Hematopoietic multipotent progenitor cell (in vitro differentiated cells): ENCODE measurements around the gene LDAH. TPM values are rescaled to one million over a fixed set of nuclear protein-coding genes. Genes with fewer than 3 reads are reported as not detected.

ENCODE experiments used
- DNase-seq, 3 donors: peaks; one replicate each; pipeline ENCODE4 v3.0.0-alpha.2; 2011 to 2015; ENCODE audit warnings: low read depth in 2 of 3, low spot score in 2 of 3
- total RNA-seq: library from RNA; depleted of rRNA; stranded (reverse); fragments of >200 nt; gene quantifications from one replicate; pipeline ENCODE4 v1.2.3, GENCODE V29; 2012

LDAH gene
- total RNA-seq, 1 donor: 13.7 TPM

DNA sequence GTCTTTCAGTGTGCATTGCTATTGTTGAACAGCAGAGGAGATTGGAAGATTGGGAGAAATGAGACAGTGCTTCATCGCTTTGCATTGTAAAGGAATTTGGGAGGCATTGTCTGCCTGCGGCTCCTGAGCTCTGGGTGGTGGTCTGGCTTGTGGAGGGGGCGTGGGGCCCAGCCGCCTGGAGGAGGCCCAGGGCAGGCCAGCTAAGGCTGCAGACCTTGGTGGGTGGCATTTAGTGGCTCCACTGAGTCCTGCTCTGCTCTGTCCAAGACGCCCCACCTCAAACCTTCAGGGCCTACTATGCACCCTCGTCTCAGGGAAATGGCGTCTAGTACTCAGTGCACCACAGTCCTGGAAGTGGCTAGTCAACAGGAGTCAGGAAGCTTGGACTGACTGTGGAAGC, 166.3 kb downstream of the LDAH start:
- DNase-seq: no peak

GRCh38 chr2:20654535-20654813, 168.4 kb downstream of the LDAH start:
- no peak for DNase-seq

GRCh38 chr2:20653695-20654534, 169.0 kb downstream of the LDAH start:
- DNase-seq: no peak

- DNase-seq: no peak
These were observed 170.0 kb downstream of the LDAH start for GRCh38 chr2:20652673-20653575.

- no peak for DNase-seq
These were observed 170.8 kb downstream of the LDAH start for GRCh38 chr2:20652141-20652540.

- no peak for DNase-seq
These were observed 171.2 kb downstream of the LDAH start for GRCh38 chr2:20651731-20652099.

GRCh38 chr2:20650877-20651730, 171.8 kb downstream of the LDAH start, which contains the start of gene HS1BP3:
HS1BP3 (minus strand) TSS chr2:20651098; CDS start chr2:20651063, 35 bp downstream.
- peak; percentile 83 to 88 (median 86) for DNase-seq

- DNase-seq: peak in 2 of 3 donors; percentile 35 to 41
These were observed 172.5 kb downstream of the LDAH start for GRCh38 chr2:20650393-20650876.

- DNase-seq: no peak
These were observed 172.9 kb downstream of the LDAH start for GRCh38 chr2:20649976-20650375.

DNA sequence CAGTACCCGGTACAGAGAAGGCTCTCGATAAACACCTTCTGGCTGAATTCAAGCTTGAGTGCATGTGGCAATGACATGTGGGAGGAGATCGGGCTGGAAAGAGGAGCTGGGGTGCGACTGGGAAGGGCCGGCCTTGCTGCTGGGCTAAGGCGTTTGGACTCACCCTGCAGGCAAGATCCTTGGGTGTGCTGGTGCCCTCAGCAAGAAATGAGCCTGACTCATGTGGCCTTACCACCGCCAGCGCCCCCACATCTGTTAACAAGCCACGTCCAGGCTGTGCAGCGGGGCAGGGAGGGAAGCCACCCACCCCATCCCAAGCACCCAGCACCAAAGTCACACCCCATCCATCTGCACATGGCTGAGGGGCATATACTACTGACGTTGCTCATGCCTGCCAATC, 173.3 kb downstream of the LDAH start:
- no peak for DNase-seq

- DNase-seq: no peak
These were observed 174.1 kb downstream of the LDAH start for GRCh38 chr2:20648831-20649230.

- DNase-seq: no peak
These were observed 174.7 kb downstream of the LDAH start for GRCh38 chr2:20648206-20648605.

- no peak for DNase-seq
These were observed 175.2 kb downstream of the LDAH start for GRCh38 chr2:20647738-20648137.

DNA sequence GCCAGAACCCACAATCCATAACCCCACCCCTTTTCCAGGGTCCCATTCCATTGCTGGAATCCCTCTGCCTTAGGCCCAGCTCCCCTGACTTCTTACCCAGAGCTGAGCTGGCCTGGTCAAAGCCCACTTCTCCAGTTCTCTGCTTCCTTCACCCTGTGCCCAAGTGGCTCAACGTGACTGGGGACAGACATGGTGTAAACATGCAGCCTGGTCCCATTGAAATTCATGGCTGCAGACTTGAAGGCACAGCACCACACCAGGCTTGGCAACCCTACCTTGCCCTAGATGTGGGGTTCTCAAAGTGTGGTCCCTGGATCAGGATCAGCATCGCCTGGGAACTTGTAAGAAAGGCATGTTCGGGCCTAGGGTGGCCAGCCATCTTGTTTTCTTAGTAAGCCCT, 175.7 kb downstream of the LDAH start:
- DNase-seq: no peak

DNA sequence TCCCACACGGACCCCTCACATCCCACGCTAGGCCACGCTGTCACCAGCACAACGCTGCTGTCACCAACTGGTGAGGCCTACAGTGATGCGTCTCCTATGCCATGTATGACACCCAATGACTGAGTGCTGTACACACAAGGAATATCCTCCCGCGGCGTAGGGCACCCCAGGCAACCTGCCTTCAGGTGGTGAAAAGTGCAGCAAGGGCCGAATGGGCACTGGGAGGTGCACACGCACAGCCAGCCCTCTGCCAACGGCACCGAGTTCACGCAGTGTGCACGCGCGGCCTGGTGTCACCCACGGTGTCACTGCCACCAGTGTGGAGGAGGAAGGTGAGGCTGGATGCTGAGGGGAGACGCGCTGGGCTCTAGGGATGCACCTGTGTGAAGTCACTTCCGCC, 176.5 kb downstream of the LDAH start:
- DNase-seq: no peak

- no peak for DNase-seq
These were observed 177.1 kb downstream of the LDAH start for GRCh38 chr2:20645761-20646160.

- DNase-seq: no peak
These were observed 177.6 kb downstream of the LDAH start for GRCh38 chr2:20645301-20645701.

- no peak for DNase-seq
These were observed 179.1 kb downstream of the LDAH start for GRCh38 chr2:20643826-20644225.

- DNase-seq: no peak
These were observed 179.8 kb downstream of the LDAH start for GRCh38 chr2:20643060-20643459.

GRCh38 chr2:20642055-20642971, 180.6 kb downstream of the LDAH start:
- peak; percentile 53 to 73 (median 61) for DNase-seq
